Measurements from ENCODE around the gene GSDMA.

Gene GSDMA

DNA sequence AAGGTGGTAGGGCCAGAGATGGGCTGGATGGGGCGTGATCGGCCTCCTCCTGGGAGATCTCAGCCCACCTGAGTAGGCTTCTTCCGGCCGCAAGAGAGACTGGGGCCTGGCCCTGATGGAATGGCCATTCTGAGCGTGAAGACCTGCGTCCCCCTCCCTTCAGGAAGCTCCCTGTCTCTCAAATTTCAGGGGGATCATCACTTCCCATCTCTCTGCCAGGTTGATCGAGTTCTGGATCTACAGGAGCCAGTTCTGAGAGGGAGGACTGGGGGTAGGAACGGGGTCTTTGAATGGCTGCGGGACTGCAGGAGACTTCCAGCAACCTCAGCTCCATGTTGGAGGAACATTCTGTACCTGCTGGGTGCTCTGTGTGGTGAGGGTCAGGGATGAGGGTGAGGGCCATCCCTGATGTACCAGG lies 9.3 kb upstream of the GSDMA start:
- H3K4me3 ChIP-seq (ENCODE audit: low read length), result peak overlapping the region; percentile 63
- DNase-seq (ENCODE audit: low read depth, low spot score), result no peak

GRCh38 chr17:39954876-39955275 lies 7.9 kb upstream of the GSDMA start:
- no peak for DNase-seq (ENCODE audit: low read depth, low spot score)

DNA sequence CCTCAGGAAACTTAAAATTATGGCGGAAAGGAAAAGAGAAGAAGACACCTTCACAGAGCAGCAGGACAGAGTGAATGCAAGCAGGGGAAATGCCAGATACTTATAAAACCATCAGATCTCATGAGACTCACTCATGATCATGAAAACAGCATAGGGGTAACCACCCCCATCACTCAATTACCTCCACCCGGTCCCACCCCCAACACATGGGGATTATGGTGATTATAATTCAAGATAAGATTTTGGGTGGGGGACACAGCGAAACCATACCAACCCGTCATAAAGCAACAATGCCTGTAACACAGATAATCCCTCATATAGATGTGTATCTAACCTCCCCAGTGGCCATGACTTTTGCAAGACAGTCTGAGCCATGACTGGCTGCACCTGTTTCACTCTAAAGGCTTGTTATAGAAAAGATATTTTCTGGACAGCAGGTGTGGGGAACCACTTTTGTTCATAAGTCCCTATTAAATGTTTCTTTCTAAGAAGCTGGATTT lies 7.0 kb upstream of the GSDMA start:
- H3K4me3 ChIP-seq (ENCODE audit: low read length), result no peak overlapping the region
- DNase-seq (ENCODE audit: low read depth, low spot score), result no peak

More at GRCh38 chr17:39954876-39955275, 7.9 kb upstream of the GSDMA start:
- no peak overlapping the region for H3K4me3 ChIP-seq (ENCODE audit: low read length)

DNA sequence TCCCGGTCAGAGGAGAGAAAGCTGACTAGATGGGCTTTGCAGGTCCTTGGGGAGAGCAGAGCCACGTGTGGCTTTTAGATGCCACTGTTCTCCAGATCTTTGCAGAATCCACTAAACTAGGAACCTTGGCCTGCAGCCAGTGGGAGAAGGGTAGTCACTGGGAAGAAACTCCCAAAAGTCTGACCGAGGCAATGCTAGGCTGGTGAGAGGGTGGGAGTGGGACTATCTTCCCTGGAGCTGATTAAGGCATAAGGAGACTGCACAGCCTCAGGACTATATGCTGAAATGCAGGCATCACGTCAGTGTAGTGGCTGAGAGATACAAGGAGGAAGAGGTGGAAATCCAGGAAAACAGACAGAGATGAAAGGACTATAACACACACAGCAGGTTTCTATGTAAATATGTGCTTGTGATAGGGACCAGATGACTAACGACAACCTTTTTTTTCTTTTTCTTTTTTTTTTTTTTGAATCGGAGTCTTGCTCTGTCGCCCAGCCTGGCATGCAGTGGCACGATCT lies 2.2 kb upstream of the GSDMA start:
- no peak for DNase-seq (ENCODE audit: low read depth, low spot score)

DNA sequence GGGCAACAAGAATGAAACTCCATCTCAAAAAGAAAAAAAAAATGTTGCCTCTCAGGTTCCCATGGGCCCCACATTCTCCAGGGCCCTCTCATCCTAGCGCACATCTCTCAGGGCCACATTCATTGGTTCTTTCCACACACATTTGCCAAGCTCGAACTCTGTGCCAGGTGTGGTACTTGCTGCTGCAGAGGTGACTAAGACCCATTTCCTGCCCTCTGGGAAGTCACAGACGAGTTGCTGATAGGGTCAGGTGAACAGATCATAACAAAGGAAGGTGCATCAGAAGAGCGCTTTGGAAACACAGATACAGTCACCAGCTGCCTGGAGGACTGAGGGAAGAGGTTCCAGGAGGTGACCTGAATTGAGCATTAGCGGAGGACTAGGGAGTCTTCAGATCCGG lies 1.0 kb downstream of the GSDMA start:
- H3K4me3 ChIP-seq (ENCODE audit: low read length), result no peak overlapping the region
- DNase-seq (ENCODE audit: low read depth, low spot score), result no peak

More for the DNA sequence above, 2.2 kb upstream of the GSDMA start:
- H3K4me3 ChIP-seq (ENCODE audit: low read length), result no peak overlapping the region

DNA sequence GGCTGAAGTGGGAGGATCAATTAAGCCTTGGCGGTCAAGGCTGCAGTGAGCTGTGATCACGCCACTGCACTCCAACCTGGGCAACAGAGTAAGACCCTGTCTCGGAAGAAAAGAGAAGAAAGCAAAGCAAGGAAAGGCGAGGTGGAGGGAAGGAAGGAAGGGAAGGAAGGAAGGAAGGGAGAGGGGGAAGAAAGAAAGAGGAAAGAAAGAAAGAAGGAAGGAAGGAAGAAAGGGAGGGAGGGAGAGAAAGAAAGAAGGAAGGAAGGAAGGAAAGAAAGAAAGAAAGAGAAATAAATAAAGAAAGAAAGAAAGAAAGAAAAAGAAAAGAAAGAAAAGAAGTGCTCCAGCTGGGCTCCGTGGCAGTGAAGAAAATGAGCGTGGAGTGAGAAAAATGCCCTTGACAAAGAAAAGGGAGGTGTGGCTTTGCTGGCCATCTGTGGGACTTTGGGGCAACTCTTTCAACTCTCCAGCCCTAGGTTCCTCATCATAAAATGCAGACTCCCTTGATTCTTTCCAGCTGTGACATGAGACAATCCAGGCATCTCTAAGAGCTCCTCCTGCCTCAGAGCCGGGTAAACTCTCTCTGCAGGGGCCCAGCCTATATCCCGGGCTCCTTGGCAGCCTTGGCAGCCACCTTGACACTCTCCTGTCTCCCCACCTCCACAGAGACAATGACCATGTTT lies 2.4 kb downstream of the GSDMA start:
- H3K4me3 ChIP-seq (ENCODE audit: low read length), result no peak overlapping the region
- DNase-seq (ENCODE audit: low read depth, low spot score), result no peak

DNA sequence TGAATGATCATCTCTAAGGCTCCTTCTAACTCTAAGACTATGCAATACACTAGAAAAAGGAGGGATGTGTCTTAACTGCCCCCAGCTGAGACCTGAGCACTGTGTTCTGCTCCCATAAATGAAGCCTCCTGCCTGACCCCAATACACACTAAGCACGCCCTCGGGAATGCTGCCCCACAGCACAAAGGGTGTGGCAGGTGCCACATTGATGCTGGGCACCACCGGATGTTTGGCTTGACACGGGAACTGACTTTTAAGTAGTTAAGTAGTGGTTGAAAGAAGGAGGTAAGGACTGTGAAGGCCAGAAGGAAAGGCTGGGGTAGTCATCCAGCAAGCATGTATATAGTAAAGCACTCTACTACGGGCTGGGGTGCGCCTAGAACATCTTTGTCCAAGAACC lies 4.0 kb downstream of the GSDMA start:
- no peak overlapping the region for H3K4me3 ChIP-seq (ENCODE audit: low read length)
- no peak for DNase-seq (ENCODE audit: low read depth, low spot score)

DNA sequence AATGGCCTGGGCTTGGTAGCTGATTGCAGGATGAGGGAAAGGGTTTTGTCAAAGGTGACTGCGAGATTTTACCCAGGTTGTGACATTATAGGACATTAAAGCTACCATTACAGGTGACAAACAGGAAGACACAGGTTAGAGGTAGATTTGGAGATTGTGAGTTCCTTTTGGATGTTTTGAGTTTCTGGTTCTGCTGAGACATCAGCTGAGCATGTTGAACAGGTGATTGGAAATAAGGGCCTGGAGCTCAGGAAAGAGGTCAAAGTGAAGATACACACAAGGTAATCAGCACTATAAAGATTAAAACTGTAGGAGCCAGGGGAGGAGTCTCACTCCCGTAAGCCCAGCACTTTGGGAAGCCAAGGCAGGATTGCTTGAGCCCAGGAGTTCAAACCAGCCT lies 6.0 kb downstream of the GSDMA start:
- no peak overlapping the region for H3K4me3 ChIP-seq (ENCODE audit: low read length)
- no peak for DNase-seq (ENCODE audit: low read depth, low spot score)

DNA sequence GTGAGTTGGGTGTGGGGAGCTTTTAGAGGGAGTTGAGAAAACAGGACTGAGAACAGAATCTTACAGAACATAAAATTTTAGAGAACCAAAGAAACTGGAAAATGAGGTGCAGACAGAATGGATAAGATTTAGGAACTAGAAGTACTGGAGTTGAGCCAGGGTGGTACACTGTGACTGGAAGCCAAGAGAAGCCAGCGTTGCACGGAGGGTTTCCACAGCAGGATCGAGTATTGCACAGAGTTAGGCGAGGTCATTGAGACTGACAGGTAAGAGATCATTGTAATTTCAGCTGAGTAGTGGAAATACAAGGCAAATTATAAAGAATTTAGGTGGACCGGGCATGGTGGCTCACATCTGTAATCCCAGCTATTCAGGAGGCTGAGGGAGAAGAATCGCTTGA lies 6.6 kb downstream of the GSDMA start:
- DNase-seq (ENCODE audit: low read depth, low spot score), result no peak

GRCh38 chr17:39970157-39970692 lies 7.4 kb downstream of the GSDMA start:
- H3K4me3 ChIP-seq (ENCODE audit: low read length), result no peak overlapping the region
- no peak for DNase-seq (ENCODE audit: low read depth, low spot score)

More for the DNA sequence above, 6.6 kb downstream of the GSDMA start:
- H3K4me3 ChIP-seq (ENCODE audit: low read length), result no peak overlapping the region

DNA sequence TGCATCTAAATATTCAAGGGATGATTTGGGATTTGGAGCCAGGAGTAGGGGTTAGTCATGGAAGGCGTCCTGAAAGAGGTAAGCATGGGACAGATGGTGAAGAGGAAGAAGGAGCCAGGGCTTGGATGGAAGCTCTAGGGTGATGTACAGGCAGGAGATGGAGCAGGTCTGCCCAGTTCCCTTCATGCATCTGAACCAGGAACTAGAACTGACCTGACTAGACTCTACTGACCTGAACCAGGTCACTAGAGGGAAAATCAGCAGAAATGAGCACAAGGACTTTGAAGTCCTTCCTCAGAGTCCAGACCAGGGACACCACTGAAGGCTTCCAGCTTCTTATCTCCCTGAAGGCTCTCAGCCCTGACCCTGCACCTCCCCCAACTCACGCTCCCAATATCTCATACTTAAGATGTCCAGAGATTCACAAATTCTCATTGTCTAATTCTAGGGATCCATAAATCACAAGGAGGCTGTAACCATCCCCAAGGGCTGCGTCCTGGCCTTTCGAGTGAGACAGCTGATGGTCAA lies 8.3 kb downstream of the GSDMA start:
- no peak overlapping the region for H3K4me3 ChIP-seq (ENCODE audit: low read length)
- no peak for DNase-seq (ENCODE audit: low read depth, low spot score)

DNA sequence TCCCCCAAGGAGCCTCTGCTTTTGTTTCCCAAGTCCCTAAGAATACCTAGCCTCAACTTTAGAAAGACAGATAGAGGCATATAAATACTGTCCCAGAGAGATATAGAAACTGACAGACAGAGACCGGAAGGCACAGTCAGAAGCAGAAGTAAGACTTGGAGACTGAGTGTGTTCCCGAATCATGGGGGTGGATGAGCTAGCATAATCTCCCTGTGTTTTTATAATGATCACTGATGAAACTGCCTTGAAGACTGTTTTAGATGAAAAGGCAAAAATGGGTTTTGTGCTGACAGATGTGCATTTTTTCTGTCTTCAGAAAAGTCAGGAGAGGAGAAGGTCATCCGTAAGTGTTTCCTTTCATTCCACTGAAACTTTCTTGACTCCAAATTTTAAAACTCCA lies 9.5 kb downstream of the GSDMA start:
- no peak for DNase-seq (ENCODE audit: low read depth, low spot score)
- no peak overlapping the region for H3K4me3 ChIP-seq (ENCODE audit: low read length)

- DNase-seq (ENCODE audit: low read depth, low spot score), result no peak
These were observed 10.7 kb downstream of the GSDMA start for GRCh38 chr17:39973496-39973895.

DNA sequence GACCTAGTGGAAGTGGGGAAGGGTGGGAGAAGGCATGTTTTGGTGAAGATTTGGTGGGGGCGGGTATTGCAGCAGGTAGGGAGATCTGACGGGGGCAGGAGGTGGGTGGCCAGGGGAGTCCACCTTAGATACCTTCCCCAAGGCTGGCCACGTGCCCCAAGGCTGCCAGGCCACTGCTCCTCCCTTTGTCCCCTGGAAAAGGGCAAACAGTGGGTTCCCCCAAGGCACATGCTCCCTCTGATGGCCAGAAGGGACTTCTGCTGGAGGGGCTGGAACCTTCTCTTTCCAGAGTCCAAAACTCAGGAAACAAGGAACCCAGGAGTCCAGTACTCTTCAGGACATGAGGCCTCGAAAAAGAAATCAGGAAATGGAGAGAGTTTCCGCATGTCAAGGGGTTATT lies 11.6 kb downstream of the GSDMA start:
- H3K4me3 ChIP-seq (ENCODE audit: low read length), result no peak overlapping the region
- DNase-seq (ENCODE audit: low read depth, low spot score), result no peak

More at GRCh38 chr17:39973496-39973895, 10.7 kb downstream of the GSDMA start:
- no peak overlapping the region for H3K4me3 ChIP-seq (ENCODE audit: low read length)

DNA sequence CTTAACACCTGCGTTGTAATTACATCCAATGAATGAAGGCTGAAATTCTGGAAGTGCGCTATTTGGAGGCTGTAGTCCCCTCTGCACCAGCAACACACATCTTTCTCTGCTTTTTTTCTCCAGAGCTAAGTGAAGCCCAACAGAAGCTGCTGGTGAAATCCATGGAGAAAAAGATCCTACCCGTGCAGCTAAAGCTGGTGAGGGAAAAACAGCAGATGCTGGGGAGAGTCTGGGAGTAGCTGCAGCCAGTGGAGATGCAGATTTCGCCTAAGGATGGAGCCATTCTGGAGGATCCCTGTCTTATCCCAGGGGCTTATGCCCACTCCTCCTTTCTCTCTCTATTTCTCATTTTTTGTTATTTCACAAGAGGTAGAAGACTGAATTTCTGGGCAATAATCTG lies 13.0 kb downstream of the GSDMA start:
- H3K4me3 ChIP-seq (ENCODE audit: low read length), result no peak overlapping the region
- no peak for DNase-seq (ENCODE audit: low read depth, low spot score)

- no peak for DNase-seq (ENCODE audit: low read depth, low spot score)
- H3K4me3 ChIP-seq (ENCODE audit: low read length), result no peak overlapping the region; the same call in 1 of the 2 replicates
These were observed 16.3 kb downstream of the GSDMA start for GRCh38 chr17:39979016-39979670.

- peak; percentile 51 for DNase-seq (ENCODE audit: low read depth, low spot score)
- peak overlapping the region; percentile 82 for H3K4me3 ChIP-seq (ENCODE audit: low read length)
These were observed 17.1 kb downstream of the GSDMA start for GRCh38 chr17:39979893-39980350.

GRCh38 chr17:39980351-39981206 lies 17.8 kb downstream of the GSDMA start, which contains the start of gene PSMD3:
TSS of gene PSMD3 (plus strand) at chr17:39980807. CDS start at chr17:39980971, 164 bp downstream.
- peak within 1 kb of the TSS; percentile 100 for H3K4me3 ChIP-seq (ENCODE audit: low read length)
- peak; percentile 100 for DNase-seq (ENCODE audit: low read depth, low spot score)

Data from Jurkat, Clone E6-1 (cell line).